GM12878 (cell line): Measurements from ENCODE around the gene INAFM1.

Experiments
- CREM ChIP-seq: IDR thresholded peaks from 2 replicates; pipeline ENCODE4 v1.6.1; 2014; ENCODE audit warnings: antibody characterized with exemption, low read depth
- EZH2 ChIP-seq: IDR thresholded peaks from 2 replicates; pipeline ENCODE4 v1.6.1; 2012; ENCODE audit warnings: low read depth, mild to moderate bottlenecking, control low read depth, inconsistent platforms, low read length, borderline replicate concordance; ENCODE audit not compliant: control insufficient read depth
- HDGF ChIP-seq: fragments of 450-650 bp; IDR thresholded peaks from 2 replicates; pipeline ENCODE4 v1.6.1; 2016; ENCODE audit warnings: antibody characterized with exemption
- POLR2AphosphoS5 ChIP-seq: IDR thresholded peaks from 2 replicates; pipeline ENCODE4 v1.6.1; 2011; ENCODE audit warnings: mild to moderate bottlenecking, low read length, inconsistent platforms
- RAD21 ChIP-seq: IDR thresholded peaks from 2 replicates; pipeline ENCODE4 v1.6.1; 2011; ENCODE audit warnings: mild to moderate bottlenecking, low read depth, low read length, moderate library complexity; ENCODE audit not compliant: insufficient read depth
- SREBF2 ChIP-seq: IDR thresholded peaks from 2 replicates; pipeline ENCODE4 v1.6.1; 2012; ENCODE audit warnings: mild to moderate bottlenecking, low read length
- TCF7 ChIP-seq: IDR thresholded peaks from 2 replicates; pipeline ENCODE4 v1.6.1; 2014; ENCODE audit warnings: antibody characterized with exemption, borderline replicate concordance
- YY1 ChIP-seq: IDR thresholded peaks from 2 replicates; pipeline ENCODE4 v1.6.1; 2011; ENCODE audit warnings: low read depth, mild to moderate bottlenecking, low read length
- ZZZ3 ChIP-seq: IDR thresholded peaks from 2 replicates; pipeline ENCODE4 v1.6.1; 2011; ENCODE audit warnings: low read depth; ENCODE audit not compliant: control insufficient read depth, insufficient read length
- TF ChIP-seq, protein P1 (sequence below): IDR thresholded peaks from 2 replicates; pipeline ENCODE4 v1.6.1; 2012; ENCODE audit warnings: improper control_type of control experiment, low read depth, low read length; ENCODE audit not compliant: insufficient replicate concordance
- TF ChIP-seq, protein P2 (sequence below), 3 experiments: IDR thresholded peaks in 2 of 3; conservative IDR thresholded peaks in 1 of 3; 2 replicates each; pipeline ENCODE4 v1.5.1; 2011; ENCODE audit warnings: low read depth in 3 of 3, low read length in 3 of 3, mild to moderate bottlenecking in 3 of 3, control low read depth in 2 of 3, moderate library complexity in 2 of 3, inconsistent platforms in 1 of 3, mixed read lengths in 1 of 3; ENCODE audit not compliant: control insufficient read depth in 2 of 3, insufficient read depth in 1 of 3; ENCODE audit errors: extremely low read depth in 1 of 3

DNA sequence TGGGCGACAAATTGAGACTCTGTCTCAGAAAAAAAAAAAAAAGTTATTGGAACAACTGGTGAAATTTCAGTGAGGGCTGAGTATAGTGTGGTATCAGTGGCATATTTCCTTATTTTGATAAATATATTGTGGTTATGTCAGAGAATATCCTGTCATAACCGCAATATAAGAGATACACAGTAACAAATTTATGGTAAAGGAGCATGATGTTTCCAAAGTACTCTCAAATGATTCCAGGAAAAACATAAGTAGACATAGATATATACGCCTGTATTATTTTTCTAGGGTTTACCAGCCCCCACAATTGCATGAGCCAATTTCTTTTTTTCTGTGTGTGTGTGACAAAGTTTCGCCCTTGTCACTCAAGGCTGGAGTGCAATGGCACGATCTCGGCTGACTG is 29.3 kb downstream of the INAFM1 start:
- TF ChIP-seq TCF7, result no peak
- no peak for TF ChIP-seq EZH2
- TF ChIP-seq, protein P1, sequence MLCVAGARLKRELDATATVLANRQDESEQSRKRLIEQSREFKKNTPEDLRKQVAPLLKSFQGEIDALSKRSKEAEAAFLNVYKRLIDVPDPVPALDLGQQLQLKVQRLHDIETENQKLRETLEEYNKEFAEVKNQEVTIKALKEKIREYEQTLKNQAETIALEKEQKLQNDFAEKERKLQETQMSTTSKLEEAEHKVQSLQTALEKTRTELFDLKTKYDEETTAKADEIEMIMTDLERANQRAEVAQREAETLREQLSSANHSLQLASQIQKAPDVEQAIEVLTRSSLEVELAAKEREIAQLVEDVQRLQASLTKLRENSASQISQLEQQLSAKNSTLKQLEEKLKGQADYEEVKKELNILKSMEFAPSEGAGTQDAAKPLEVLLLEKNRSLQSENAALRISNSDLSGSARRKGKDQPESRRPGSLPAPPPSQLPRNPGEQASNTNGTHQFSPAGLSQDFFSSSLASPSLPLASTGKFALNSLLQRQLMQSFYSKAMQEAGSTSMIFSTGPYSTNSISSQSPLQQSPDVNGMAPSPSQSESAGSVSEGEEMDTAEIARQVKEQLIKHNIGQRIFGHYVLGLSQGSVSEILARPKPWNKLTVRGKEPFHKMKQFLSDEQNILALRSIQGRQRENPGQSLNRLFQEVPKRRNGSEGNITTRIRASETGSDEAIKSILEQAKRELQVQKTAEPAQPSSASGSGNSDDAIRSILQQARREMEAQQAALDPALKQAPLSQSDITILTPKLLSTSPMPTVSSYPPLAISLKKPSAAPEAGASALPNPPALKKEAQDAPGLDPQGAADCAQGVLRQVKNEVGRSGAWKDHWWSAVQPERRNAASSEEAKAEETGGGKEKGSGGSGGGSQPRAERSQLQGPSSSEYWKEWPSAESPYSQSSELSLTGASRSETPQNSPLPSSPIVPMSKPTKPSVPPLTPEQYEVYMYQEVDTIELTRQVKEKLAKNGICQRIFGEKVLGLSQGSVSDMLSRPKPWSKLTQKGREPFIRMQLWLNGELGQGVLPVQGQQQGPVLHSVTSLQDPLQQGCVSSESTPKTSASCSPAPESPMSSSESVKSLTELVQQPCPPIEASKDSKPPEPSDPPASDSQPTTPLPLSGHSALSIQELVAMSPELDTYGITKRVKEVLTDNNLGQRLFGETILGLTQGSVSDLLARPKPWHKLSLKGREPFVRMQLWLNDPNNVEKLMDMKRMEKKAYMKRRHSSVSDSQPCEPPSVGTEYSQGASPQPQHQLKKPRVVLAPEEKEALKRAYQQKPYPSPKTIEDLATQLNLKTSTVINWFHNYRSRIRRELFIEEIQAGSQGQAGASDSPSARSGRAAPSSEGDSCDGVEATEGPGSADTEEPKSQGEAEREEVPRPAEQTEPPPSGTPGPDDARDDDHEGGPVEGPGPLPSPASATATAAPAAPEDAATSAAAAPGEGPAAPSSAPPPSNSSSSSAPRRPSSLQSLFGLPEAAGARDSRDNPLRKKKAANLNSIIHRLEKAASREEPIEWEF, result no peak
- no peak for TF ChIP-seq YY1
- TF ChIP-seq, protein P2, sequence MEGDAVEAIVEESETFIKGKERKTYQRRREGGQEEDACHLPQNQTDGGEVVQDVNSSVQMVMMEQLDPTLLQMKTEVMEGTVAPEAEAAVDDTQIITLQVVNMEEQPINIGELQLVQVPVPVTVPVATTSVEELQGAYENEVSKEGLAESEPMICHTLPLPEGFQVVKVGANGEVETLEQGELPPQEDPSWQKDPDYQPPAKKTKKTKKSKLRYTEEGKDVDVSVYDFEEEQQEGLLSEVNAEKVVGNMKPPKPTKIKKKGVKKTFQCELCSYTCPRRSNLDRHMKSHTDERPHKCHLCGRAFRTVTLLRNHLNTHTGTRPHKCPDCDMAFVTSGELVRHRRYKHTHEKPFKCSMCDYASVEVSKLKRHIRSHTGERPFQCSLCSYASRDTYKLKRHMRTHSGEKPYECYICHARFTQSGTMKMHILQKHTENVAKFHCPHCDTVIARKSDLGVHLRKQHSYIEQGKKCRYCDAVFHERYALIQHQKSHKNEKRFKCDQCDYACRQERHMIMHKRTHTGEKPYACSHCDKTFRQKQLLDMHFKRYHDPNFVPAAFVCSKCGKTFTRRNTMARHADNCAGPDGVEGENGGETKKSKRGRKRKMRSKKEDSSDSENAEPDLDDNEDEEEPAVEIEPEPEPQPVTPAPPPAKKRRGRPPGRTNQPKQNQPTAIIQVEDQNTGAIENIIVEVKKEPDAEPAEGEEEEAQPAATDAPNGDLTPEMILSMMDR (IDR thresholded peaks at IDR 0.05 in 2 of 3, conservative IDR thresholded peaks at IDR 0.05 in 1 of 3; ENCODE audit: control insufficient read depth in 2 of 3, extremely low read depth in 1 of 3, insufficient read depth in 1 of 3, low read depth in 3 of 3, low read length in 3 of 3), result no peak
- no peak for TF ChIP-seq CREM
- no peak for TF ChIP-seq RAD21
- TF ChIP-seq HDGF, result no peak
- no peak for TF ChIP-seq POLR2AphosphoS5
- no peak for TF ChIP-seq SREBF2
- TF ChIP-seq ZZZ3, result no peak
